ENCODE results near the gene ADAMTSL2.

ADAMTSL2 gene

DNA sequence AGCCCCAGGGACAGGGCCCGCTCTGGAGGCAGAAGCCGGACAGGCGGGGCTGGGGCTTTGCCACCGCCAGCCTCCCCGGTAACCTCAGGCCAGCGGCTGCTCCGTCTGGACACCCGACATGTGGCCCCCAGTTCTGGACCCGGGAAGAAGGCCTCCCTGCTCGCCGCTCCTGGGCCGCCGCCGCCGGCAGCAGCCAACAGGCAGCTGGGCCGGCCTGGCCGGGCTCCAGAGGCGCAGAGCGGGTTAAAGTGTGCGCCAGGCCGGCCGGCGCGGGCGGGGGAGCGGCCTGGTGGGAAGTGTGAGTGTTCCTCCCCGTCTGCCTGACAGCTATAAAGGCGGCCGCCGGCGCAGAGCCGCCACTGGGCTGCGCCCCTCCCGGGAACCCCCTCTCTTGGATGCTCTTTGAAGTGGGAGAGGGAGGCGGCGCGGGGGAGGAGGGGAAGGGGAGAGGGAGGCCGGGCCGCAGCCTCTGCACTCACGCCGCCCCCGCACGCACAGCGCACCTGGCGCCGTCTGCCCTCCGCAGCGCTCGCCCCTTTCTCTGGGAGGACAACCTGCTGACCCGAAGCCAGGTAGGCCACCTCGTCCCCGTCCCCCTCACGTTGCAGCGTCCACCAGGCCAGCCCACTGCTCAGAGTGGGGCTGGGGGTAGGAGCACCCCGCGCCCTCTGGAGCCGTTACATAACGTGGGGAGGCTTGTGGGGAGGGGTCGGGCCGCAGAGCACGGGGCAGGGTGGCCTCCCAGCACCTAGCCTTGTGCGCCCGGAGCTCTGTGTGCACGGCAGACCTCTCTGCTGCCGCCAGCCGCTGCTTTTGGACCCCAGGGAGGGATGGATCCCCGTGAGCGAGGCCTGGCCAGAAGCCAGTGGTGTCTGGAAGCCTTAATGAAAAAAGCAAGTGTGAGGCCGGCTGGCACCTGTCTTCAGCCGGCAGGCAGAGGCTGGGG is at the start of gene ADAMTSL2:
TSS of gene ADAMTSL2 (plus strand) at position 359 of the 946 bp plus-strand sequence. CDS start 2,009 bp downstream, outside the sequence.
- DNase-seq (ENCODE audit: low spot score) = peak; percentile 28

DNA sequence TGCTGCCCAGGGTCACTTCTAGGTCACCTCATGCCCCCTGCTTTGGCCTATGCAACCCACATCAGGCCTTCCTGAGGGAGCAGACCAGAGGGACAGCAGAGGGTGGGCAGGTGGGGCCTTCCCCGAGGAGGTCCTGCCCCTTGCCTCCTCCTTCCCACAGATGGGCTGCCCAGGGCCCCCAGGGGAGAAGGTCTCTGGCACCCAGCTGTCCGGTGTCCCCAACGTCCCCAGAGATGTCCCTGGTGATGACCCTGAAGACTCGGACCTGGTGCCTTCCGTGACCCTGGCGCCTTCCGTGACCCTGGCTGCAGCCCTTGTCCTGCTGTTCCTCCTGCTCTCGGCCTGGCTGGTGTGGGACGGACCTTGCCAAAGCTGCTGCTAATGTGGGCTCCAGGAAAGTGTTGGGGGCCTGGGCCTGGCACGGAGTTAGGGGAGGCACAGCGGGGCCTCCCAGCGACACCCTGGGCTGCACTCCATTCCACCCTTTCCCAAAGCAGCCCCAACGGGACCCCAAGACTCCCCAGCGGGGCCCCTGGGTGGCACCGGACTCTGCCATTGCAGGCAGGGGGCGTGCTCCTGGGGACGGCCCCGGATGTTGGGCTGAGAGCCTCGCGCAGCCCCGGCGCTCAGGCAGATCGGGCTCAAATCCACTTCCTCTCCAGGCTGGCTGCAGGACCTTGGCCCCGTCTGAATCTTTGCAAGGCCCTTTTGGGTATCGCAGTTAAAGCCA is 48.8 kb upstream of the ADAMTSL2 start:
- peak; percentile 53 for DNase-seq (ENCODE audit: low spot score)

DNA sequence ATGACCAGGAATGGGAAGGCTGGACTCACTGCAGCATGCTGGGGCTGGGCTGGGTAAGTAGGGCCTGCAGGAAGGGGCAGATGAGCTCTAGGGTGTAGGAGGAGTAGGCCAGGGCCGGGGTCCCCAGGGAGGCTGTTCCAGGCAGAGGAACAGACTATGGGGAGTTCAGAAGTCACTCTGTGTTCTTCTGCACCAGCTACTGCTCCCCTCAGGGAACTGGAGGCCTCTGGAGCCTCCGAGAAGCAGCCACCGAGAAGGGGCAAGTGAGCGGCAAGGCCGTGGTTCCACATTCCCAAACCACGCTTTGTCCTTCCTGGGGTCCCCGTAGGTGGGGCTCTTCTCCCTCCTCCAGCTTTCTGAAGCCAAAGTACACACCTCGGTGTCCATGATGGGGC is 47.2 kb upstream of the ADAMTSL2 start:
- no peak for DNase-seq (ENCODE audit: low spot score)

DNA sequence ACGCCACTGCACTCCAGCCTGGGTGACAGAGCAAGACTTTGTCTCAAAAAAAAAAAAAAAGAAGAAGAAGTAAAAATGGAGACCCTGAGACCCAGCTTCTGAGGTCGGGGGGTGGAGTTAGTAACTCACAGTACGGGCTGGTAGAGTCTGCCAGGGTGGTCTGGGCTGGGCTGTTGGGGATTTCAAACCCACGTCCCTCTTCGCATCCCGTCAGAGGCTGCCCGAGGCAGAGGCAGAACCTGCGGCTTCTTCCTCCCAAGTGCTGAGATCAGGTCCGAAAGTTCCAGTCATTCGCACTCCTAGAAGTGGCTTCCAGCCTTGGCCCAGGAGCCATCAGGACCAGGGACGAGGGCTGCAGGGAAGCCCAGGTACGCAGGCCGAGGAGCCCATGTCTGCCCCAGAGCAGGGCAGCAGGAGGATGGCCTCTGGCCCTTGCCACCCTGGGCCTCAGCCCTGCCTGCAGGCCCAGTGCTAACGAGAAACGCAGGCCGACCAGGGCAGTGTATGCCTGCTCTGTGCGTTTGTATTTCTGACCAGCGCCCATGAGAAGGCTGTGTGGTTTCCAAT is 45.7 kb upstream of the ADAMTSL2 start:
- no peak for DNase-seq (ENCODE audit: low spot score)

DNA sequence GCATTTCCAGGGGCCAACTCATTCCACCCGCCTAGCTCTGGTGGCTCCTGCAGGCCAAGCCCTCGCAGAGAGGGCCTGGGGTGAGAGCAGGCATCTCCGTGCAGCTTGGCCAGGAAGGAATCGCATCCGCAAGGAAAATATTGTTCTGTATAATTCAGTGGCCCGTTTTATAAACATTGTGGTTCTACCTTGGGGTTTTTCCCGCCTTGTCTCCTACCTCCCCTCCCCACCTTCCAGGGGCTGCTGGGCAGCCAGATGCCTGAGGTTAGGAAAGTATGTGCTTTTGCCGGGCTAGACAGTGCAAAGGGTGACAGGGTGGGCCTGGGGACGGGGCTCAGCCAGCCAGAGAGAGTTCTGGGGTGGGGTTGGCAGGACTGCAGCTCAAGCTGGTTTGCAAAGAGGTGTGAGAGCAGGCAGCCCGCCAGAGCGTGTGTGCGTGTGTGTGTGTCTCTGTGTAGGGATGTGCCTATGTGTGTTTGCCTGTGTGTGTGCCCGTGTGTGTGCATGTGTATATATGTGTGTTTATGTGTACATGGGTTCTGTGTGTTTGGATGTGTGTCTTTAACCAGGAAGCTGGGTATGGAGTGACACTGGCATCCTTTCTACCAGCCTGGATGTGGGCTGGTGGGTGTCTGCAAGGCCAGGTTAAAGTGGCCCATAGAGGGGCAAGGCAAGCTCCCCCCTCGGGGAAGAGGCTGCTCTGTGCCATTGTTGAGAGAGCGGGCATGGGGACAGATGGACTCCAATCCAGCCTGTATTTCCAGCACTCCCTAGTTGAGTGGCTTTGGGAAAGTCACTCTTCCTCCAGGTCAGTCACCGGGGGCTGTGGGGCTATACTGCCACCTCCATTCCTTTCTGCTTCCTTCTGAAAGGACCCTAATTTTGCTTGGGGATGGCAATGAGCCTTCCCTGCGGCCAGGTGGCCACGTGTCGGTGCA is 45.0 kb upstream of the ADAMTSL2 start:
- DNase-seq (ENCODE audit: low spot score) = no peak

DNA sequence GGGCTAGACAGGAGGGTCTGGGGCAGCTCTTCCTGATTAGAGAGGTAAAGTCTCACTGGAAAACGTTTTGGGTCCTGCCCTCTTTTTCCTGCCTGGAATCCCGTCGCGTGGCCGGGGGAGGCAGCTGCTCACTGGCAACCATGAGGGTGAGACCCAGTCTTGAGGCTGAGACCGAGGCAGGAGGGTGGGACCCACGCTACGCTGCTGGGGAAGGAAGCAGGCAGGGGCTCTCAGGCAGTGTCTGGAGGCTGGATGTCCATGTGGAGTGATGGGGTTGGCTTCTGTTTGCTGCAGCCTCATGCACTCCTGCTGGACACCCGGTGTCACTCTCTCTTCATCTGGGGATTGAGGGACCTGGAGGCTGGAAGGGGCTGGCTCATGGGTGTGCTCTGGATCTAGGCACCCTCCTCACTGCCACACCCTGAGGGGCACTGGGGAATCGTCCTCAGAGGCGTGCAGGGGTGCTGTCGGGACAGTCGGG is 44.3 kb upstream of the ADAMTSL2 start:
- DNase-seq (ENCODE audit: low spot score) = no peak

DNA sequence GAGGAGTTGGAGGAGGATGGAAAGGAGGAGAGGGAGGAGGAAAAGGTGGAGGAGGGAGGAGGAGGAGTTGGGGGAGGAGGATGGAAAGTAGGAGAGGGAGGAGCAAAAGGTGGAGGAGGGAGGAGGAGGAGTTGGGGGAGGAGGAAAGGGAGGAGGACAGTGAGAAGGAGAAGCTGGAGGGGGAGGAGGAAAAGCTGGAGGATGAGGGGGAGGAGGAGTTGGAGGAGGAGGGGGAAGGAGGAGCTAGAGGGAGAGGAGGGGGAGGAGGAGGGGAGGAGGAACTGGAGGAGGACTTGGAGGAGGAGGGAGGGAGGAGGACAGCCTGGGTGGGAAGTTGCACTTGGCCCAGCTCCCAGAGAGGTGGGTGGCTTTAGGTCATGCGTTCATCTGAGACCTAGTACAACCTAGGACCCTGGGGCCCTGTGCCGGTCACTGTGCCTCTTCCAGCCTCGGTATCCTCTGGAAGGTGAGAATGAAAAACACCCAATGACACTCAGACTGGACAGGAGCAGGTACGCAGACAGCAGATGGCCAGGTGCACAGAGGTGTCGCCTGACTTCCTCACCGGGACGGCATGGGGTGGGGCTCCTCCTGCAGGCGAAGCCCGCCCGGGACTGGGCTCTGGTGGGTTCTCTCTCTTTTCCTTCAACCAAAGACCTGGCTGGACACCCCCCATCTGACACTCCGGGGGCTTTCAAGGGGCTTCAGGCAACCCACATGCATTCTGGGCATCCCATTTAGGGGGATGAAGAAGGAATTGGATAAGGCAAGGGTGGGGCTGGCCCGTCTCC is 43.4 kb upstream of the ADAMTSL2 start:
- DNase-seq (ENCODE audit: low spot score) = no peak

DNA sequence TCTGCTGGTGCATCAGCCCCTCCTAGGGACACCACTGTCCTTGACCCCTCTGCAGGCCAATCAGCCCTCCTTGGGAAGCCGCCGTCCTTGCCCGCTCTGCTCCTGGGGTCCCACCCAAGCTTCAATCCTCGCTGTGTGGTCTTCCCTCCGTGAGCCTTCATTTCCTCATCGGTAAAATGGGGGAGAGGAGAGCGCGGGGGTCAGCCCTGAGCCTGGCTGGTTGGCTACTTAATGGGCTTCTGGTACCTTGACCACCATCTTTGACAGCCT is 42.9 kb upstream of the ADAMTSL2 start:
- DNase-seq (ENCODE audit: low spot score) = no peak

DNA sequence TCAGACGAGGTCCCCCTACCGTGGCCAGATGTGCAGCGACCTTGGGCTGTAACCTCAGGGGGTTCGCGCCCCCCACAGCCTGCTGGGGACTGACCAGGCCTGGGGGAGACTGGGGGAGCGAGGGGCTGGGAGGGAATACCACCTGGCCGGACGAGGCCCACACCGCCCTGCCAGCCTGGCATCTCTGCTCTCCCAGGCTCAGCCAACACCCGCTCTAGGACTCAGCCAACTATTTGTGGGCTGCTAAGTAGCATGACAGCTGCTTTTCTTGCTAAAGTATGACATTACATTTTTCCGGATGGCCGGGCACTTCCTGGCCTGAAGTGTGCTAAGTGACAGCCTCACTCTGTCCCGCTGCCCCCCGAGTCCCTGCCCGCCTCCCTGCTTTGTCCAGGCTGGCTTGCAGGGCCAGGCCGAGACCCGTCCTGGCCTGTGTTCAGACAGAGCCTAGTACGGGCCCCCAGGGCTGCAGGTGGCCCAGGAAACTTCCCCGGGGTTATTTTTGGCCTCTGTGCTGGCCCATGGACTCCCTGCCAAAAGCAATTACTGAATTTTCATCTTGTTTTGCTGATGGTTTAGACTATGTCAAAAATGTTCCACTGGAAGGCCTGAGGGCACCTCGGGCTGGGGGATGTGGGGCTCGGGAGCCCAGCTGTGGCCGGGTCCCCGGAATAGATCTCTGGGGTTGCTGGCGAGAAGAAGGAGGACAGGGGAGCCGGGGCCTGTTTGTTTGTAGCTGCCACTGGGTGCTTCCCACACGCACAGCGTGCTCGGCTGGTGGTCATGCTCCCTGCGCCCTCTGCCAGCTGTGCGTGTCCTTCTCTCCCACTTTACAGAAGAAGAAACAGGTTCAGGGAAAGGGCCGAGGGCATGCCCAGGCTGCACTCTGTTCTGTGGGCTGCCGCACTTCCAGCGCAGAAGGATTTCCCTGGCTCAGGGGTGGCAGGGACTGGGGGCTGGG is 42.2 kb upstream of the ADAMTSL2 start:
- DNase-seq (ENCODE audit: low spot score) = no peak

DNA sequence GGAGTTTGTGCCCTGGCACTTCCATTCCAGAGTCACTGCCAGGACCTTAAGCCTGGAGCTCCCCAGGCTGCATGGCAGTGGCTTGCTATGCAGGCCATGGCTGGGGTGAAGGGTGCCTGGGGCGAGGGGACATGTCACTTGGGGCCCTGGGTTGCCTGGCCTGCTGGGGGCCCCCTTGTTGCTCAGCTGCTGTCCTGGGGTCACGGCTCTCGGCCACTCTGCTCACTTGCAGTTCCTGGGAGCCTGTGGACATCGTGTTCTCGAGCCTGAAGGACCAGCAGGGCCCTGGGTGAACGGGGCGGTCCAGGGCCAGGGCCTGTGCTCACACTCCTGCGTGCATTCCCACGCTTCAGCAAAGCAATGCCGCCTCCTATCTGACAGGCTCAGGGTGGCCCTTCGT is 41.1 kb upstream of the ADAMTSL2 start:
- DNase-seq (ENCODE audit: low spot score) = no peak

DNA sequence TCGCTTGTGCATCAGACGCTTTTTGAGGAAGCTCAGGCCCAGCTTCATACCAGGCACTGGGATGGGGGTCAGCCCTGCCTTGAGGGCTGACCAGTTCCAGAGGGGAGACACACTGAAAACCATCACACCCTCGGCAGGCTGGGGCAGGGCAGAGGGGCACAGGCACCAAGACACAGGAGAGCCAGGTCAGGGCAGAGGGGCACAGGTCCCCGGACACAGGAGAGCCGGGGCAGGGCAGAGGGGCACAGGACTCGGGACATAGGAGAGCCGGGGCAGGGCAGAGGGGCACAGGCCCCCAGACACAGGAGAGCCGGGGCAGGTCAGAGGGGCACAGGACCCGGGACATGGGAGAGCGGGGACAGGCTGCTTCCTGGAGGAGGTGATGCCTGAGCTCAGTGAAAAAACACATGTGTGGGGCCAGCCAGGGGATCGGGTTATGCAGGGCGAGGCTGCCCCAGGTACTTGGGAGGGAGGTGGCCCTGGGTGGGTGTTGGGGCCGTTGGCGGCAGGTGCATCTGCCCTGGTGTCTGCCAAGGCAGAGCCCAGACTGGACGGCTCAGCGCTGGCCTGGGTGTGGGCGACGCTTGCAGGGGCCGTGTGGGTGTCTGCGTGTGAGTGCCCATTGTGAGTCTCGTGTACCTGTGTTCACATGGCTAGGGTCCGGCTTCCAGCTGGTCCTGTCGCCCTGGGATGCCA is 40.5 kb upstream of the ADAMTSL2 start:
- no peak for DNase-seq (ENCODE audit: low spot score)

DNA sequence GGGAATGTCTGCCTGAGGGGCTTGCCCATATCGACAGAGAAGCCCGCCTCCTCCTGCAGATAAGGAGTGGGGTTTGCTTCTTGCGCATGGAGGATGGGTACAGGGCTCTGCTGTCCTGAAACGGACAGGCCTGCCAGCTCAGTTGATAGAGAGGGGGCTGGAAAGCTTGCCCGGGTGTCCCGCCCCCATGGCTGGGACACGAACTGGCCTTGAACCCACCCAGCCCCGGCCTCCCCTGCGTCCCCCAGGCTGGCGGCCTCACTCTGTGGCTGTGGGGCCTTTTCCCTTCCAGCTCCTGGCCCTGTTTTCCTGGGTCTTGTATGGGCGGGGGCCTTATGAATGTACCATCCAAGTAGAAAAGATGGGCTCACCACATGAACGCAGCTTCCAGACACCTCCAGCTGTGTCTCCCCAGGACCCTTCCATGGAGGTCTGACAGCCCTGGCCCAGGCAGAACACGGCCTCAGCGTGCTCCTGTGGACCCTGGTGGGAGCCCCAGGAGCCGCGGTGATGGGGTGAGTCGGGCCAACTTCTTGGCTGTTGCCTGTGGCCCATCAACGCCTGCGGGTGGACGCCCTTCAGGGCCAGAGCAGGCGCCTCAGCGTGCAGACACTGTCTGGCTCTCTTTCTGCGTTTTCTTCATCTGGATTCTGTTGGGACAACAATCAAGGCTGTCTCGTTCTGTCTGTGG is 39.7 kb upstream of the ADAMTSL2 start:
- DNase-seq (ENCODE audit: low spot score) = no peak

DNA sequence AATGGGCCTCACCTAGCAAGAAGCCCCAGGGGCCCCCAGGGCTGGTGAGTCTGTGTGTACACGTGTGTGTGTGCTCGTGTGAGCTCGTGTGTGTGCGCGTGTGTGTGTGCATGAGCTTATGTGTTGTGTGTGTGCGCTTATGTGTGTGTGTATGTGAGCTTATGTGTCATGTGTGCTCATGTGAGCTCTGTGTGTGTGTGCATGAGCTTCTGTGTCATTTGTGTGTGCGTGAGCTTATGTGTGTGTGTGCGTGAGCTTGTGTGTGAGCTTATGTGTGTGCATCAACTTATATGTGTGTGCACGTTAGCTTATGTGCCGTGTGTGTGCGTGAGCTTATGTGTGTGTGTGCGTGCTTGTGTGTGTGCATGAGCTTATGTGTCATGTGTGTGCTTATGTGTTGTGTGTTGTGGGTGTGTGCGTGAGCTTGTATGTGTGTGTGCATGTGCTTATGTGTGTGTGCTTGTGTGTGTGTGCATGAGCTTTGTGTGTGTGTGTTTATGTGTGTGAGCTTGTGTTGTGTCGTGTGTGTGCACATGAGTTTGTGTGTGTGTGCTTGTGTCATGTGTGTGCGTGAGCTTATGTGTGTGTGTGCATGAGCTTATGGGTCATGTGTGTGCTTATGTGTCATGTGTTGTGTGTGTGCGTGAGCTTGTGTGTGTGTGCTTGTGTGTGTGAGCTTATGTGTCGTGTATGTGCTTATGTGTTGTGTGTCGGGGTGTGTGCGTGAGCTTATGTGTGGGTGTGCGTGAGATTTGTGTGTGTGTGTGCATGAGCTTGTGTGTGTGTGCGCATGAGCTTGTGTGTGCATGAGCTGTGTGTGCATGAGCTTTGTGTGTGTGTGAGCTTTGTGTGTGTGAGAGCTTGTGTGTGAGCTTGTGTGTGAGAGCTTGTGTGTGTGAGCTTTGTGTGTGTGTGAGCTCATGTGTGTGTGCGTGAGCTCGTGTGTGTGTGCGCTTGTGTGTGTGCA is 38.9 kb upstream of the ADAMTSL2 start:
- DNase-seq (ENCODE audit: low spot score) = no peak

DNA sequence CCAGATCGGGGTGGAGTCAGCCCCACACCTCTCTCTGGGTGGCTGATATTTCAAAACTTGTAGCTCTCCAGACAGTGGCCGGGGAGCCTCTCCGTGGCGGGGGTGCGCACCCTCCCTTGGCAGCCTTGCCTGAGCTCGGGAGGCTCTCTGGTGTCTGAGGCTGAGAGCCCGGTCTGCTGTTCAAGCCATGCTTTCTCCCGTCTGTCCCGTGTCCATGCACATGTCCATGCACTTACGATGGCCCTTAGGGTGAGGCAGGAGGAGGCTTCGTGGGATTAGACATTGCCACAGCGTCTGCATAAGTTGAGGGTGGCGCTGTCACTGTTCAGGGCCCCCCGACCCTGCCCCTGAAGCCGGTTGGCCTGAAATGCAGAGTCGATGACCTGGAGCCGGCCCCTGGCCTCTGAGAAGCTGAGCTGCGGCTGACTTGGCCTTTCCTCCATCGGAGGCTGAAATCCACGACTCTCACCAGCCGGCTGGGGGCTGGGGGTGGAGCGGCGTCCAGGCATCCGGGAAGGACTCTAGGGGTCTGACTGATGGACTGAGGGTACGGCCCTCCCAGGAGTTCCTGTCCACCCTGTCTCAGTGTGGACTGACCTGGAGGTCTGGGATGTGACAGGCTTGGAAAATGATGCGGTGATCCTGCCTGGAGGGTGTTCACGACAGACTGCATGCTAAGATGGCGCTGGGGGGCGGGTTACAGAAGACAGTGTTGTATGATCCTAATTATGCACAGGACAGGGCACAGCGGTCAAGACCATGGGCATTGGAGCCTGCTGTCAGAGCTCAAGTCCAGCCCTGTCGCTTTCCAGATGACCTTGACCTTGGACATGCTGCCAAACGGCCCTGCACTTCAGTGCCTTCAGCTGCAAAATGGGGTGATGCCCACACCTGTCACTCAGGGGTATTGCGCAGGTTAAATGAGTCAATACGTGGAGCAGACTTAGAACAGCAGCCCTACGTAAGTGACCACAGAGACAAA is 37.4 kb upstream of the ADAMTSL2 start:
- DNase-seq (ENCODE audit: low spot score) = no peak

DNA sequence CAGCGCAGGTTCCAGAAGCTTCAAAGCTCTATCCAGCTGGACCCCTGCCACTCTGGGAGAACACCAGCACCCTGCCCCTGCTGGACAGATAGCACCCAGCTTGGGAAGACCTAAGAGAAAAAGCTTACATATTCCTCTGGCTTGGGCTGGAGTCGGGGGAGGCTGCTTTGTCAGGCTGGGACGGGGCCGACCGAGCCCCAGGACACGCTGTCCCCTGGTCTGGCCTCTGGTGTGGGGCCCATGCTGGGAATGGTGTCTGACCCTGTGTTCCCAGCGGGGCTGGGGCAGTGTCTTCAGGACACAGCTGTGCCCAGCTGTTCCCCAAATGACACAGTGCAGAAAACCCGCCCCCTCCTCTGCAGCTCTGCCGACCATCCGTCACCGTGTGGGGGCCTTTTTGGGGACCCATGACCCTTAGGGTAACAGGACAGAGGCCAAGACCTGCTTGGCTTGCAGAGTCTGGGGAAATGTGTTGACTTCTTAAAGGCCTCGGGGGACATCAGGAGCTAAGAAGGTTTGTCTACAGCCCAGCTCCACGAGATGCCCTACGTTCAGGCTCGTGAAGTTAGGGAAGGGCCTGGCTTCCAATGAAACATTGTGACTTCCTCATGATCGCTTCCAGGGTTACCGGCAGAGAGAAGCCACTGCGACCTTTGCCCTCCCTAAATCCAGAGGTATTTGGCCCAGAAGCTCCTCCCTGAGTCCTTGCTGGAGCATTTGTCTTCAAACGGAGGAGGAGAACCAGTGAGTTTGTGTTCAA is 35.2 kb upstream of the ADAMTSL2 start:
- DNase-seq (ENCODE audit: low spot score) = no peak
